ENCODE results near the gene HOXB6.

The HOXB6 gene

GRCh38 chr17:48564188-48565021 lies 40.4 kb downstream of the HOXB6 start:
- DNase-seq = no peak

DNA sequence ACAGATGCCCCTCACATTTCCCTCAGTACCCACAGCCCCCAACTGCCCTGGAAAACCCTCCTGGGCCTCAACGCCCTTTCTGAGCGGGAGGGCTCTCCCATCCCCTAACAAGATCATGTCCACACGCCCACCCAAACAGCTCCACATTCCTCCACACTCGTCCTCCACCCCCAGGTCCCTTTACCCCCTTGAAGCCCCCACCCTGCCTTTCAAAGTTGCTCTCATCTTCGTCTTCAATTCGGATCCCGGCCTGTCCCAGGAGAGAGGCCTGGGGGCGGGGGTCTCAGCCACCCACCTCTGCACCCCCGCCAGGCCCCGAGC lies 41.0 kb downstream of the HOXB6 start:
- DNase-seq = no peak

- no peak for DNase-seq
These were observed 41.4 kb downstream of the HOXB6 start for GRCh38 chr17:48563385-48563838.

GRCh38 chr17:48562934-48563333 lies 41.9 kb downstream of the HOXB6 start:
- DNase-seq = no peak

DNA sequence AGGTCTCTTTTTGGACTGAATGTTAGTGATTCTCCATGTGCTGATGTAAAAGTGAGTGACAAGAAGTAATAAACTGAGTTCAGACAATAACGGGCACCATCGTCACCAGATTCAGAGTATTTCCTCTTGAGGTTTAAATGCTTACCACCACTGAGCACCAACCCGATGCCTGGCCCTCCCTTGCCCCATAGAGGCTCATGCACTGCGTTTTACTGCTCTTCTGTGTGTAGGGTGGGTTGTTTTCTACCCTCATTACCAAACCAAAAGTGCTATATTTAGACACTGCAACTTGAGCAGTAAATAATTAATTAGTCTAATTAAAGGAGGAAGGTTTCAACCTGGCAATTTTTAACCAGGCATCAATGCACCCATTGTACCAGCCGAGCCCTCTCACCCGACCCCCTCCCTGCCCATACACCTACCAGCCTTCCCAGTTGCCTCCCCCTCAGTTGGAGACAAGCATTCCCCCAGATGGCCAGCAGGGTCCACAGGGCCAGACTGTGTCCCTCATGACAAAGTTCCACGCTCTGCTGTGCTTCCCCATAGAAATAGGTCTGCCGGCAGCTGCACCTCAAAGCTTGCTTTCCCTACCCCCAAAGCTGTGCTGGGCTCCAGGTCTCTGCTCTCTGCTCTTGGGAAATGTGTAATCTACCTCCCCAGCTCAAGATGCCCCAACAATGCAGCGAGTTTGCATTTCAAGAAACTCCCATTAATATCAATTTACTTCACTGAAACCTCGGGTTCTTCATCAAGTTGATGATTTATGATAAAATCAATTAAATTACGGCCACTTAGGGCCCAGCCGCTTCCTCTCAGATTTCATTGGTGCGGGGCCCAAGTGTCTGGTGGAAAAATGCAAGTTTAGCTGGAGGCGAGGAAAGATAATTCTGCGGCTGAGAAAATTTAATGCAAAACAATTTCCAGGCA lies 42.6 kb downstream of the HOXB6 start:
- DNase-seq = no peak

DNA sequence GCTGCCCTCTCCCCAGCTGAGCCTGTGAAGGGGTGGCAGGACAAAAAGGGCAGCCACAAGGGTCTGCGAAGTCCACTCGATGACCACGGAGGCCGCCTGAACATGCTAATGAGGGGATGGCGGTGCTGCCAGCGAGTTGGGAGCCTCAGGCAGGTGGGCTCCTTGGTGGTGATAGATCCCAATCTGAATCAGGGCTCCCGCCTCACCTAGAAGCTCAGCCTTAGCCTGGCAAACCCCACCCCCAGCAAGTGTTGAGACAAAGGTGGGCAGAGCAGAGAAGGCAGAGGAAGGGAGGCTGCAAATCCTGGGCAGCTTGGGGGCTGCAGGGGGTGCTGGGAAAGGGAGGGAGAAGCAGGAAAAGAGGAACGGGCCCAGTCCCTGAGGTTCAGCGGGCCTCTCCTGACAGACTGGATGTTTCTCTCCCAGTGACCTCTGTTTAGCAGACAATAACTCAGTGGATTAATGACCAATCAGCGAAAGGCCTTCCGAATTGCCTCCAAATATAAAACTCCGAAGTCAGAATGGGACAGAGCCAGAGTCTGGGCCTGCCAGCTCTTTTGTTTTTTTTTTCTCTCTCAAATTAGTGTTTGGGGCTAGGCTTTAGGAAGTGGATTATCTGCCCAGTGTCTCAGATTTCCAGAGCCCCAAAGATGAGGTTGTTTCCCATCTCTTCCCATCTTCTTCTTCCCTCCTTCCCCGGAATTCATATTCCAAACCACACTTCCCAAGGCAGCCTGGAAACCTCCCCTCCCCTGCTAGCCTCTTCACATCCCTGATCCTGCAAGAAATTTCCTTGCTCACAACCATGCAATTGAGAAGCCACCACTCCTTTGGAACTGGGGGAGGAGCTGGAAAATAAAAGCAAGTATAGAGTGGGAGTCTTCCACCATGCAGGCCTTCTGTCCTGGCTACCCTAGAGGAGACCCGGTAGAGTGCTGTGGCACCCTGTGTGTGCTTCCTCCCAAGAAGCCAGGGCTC lies 44.7 kb downstream of the HOXB6 start:
- DNase-seq = no peak

- no peak for DNase-seq
These were observed 45.5 kb downstream of the HOXB6 start for GRCh38 chr17:48559122-48559839.

- no peak for DNase-seq
These were observed 46.0 kb downstream of the HOXB6 start for GRCh38 chr17:48558831-48559121.

GRCh38 chr17:48558057-48558830 lies 46.5 kb downstream of the HOXB6 start:
- DNase-seq = no peak

DNA sequence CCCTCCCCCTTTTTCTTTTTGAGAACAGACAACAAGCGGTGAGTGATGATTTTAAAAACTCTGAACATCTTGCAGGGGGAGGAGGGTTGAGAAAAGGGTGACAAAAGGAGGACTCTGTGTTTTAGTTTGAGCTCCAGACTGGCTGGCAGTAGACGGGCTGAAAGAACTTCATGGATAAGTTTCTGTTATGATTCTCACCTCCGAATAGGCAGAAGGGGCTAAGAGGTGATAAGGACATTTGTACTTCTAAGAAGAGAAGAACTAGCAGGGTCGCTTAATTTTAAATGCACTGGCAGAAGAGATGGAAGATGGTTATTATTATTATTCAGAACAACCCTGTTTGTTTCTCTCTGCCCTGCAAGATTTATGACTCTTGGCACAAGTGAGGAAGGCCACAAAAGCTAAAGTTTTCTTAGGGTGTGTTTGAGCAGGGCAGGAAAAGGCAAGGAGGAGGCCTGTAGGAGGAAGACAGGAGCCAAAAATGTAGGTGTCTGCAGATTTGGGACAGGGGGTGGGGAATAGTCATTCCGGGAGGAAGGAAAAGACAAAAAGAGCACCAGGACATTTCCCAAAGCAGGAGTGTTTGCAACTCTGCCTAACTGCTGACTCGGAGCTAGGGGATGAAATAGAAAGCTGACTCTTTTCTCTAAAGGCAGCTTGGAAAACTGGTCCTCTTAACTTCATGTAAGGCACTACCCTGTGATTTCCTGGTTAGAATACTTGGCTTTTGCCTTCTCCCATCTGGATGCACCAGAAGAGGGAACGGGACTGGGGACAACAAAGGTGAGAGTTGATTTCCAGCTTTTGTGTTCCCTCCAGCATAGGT lies 48.0 kb downstream of the HOXB6 start:
- DNase-seq = no peak

DNA sequence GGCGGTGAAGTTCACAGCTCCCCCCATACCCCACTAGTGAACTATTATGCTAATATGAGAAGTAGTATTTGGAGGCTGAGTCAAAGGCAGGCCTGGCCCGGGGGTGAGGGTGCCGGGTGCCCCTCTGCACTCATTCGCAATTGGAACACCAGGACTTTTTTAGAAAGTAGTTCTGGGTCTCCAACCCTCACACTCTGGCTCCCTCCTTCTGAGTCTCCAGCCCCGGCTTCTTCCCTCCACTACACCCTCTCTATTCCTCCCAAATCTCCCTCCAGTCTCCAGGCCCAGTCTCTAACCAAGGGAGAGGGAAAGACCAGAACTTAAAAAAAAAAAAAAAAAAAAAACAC lies 48.6 kb downstream of the HOXB6 start:
- no peak for DNase-seq

GRCh38 chr17:48555258-48556228 lies 49.2 kb downstream of the HOXB6 start:
- DNase-seq = peak; percentile 72

DNA sequence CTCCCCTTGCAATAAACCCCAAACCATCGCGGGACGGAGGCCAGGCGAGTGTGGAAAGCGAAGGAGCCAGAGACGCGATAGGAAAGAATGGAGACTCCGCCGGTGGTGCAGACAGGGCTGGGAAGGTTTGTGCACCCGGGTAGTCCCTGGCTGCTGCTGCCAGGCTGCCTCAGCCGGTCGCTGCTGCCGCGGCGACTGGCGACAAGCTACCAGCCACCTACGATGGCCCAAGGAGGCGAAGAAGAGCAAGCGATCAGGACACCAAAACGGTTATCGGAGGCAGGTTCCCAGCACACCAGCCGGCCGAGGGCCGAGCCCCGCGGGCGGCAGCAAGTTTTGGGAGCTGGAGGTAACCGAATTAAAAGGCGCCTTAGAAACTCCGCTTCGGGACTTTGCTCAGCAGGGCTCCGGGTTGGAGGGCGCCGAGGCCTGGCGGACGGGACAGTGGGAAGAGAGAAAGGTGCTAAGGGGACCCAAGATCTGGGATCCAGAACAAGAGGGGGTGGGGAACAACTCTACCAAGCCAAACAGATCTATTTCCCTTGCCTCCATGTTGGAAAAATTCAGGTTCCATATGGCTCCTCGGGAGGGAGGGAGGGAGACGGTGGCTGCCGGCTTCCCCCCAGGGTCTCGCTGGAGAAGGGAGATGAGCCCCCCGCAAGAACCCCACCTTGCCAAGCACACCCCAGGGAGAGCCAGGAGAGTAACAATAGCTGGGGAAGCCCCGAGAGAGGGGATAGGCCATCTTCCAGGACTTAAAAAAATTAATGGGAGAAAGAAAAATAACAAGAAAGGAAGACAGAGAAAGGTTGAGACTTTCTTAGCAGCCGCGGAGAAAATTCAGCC lies 50.2 kb downstream of the HOXB6 start:
- no peak for DNase-seq

GRCh38 chr17:48553826-48554225 lies 51.0 kb downstream of the HOXB6 start:
- no peak for DNase-seq

DNA sequence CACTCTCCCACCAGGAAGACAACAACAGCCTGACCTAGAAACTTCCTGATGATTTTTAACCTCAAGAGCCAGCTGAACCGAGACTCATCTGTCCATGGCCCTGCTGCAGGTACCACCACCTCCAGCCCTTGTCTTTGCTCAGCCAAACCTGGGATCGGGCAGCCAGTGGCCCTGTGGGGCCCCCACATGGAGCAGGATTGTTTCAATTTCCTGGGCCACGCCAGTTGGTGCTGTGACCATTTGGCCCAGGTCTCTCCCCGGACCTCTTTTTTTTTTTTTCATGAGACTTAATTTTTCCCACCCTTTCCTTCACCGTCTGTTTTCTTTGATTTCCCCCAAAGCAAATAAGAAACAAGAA lies 51.6 kb downstream of the HOXB6 start:
- DNase-seq = no peak

DNA sequence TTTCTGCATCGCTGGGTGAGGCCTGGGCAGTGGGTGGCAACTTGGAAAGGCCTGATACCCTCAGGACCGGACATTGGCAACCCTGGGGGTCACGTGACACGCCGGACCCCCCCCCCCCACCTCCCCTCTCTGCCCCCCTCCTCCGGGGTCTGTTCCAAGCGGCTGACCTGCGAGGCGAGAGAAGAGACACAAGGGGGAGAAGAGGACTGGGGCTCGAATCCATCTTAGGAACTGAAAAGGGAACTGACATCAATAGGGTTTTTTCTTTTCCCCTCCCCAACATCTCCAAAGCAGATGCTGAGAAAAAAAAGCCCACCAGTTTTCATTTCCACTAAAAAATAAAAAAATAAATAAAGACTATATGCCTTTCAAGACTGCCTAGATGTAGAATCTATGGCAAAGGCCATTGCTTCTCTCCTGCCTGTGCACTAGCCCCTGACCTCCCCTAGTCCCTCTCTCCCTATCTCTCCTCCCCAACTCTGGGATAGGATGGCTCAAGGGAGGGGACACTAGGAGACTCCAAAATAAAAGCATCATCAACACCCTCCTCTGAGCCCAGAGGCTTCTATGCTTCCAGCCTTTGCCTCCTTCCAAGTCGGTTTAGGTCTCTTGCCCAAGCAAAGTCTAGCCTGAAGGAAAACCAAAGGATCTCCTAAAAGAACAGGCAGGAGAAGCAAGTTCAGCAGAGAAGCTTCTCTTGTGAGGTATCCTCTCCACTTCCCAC lies 52.2 kb downstream of the HOXB6 start:
- no peak for DNase-seq

GRCh38 chr17:48551596-48552465 lies 53.0 kb downstream of the HOXB6 start:
- DNase-seq = no peak
